ENCODE data around the gene SYCP1. TPM values are rescaled to one million over a fixed set of nuclear protein-coding genes. Genes with fewer than 3 reads are reported as not detected.
"Not testable (repeated sequence)": the region's sequence is repeated elsewhere in the genome, so short reads cannot be mapped to it uniquely, and the experiment has no call there.

SYCP1 gene
- total RNA-seq, 1 donor from 2014 or later, result not detected

DNA sequence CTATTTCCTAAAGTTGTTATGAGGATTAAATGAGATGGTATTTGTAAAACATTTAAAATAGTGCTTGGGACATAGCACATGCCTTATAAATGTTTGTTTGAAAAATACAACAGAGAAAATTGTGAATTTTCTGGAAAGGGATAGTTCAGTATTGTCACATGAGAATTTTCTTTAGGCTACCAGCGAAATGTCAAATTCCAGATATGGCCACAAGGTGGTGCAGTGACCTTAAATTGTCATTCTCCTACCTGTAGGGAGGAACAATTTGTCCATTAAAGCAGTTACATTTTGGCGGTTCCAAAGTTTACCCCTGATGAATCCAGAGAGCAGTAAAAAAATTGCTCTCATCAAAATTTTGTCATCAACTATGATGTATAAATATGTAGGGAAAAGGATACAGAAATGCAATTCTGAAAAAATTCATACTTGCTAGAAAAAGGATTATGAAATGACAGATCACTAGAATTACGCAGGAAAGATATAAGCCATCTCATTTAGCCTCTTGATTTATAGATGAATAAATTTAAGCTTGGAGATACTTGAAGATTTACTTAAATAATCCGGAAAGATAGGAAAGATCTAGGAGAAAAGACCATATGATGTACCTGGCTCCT is 124.7 kb downstream of the SYCP1 start:
- DNase-seq (ENCODE audit: low read depth), result peak; percentile 54

DNA sequence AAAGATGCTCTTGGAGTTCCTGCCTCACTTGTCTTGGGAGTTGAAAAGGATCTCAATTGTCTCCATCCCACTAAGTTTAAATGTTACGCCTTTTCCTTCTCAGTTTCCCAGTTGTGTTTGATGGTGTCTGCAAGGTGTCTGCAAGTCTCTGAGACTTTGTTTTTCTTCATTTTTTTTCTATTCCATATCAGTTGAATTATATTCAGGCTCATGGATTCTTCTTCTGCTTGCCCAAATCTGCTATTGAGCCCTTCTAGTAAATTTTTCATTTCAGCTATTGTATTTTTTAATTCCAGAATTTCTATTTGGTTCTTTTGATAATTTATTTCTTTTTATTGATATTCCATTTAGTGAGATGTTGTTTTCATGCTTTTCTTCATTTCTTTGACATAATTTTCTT is 127.6 kb downstream of the SYCP1 start:
- no peak for DNase-seq (ENCODE audit: low read depth)

DNA sequence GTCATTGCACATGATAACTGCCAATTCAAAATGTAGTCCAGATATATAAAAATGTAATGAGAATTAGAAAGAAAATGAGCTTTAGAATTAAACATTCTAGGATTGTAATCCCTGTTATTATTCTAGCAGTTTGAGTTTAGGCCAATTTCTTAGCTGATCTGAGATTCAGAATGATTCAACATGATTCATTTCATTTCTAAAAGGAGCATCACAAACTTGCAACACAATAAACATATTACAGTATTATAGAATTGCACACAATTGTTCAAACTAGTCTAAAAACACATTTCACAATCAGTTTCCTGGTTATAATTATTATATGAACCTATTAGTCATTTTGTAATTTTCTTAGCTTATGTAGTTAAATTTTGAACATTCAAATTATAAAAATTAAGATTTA is 131.6 kb downstream of the SYCP1 start:
- DNase-seq (ENCODE audit: low read depth), result no peak

DNA sequence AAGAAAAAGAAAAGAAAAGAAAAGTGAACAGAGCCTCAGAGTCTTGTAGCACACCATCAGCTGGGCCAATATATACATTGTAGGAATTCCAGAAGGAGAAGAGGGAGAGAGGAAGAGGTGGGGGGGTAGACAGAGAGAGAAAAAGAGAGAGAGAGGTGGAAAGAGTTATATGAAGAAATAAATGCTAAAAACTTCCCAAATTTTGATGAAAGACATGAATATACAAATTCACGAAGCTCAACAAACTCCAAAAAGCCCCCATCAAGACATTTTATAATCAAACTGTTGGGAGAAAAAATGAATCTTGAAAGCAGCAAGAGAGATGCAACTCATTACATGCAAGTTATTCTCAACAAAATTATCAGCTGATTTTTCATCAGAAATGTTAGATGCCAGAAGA is 133.4 kb downstream of the SYCP1 start:
- DNase-seq (ENCODE audit: low read depth), result no peak

DNA sequence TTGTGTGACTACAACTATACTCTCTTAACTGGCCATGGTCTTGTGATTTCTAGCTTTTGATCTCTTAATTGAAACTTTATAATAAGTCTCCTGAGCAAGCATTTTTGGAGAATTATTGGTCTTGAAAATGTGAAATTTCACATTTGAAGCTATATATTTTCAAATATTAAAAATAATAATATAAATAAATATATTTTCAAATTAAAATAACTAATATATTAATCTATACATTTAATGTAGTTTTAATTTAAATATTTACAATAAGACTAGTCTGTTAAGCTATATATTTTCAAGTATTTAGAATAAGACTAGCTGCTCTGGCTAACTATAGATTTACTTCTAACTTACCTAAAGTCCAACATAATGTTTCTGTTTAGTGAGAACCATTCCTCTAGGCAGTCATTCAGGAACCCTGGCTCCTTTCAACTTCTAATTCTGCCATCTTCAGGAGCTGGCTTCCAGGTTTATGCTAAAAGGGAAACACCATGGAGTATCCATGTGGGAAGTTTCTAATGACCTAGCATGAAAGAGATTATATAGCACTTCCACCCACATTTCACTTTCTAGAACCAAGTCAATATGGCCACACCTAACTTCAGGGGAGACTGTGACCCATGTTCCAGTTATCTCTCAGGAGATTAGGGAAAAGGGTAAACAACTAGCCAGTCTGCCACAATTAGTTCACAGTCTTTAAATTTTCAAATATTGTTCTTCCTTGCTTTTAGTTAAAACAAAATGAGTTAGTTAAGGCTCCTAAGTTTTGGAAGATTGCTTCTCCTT is 143.0 kb downstream of the SYCP1 start:
- no peak for DNase-seq (ENCODE audit: low read depth)

DNA sequence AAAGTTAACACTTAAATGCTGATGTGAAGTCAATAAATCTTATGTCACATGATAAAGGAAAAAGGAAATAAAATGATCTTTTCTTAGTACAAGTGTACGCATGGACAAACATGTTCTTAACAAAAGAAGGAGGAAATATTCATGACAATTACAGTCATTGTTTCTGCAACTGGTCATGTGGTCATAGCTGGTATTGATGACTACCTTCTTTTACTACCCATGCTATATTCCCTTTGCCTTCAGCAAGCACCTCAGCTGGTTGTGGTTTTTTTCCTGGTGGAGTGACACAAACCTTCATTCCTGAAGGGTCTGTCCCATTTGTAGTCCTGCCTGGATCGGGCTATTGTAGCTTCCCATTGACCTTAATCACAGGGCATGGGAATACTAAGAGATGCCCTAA is 151.5 kb downstream of the SYCP1 start:
- no peak for DNase-seq (ENCODE audit: low read depth)

DNA sequence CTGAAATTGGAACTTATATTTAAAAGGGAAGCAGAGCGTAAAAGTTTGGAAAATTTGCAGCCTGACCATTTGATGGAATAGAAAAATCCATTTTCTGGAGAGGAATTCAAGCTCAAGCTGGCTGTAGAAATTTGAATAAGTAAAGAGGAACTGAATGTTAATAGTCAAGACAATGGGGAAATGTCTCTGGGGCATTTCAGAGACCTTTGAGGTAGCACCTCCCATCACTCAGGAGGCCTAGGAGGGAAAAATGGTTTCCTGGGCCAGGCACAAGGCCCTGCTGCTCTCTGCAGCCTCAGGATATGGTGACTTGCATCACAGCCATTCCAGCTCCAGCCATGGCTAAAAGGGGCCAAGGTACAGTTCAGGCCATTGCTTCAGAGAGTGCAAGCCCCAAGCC is 157.3 kb downstream of the SYCP1 start:
- no peak for DNase-seq (ENCODE audit: low read depth)

DNA sequence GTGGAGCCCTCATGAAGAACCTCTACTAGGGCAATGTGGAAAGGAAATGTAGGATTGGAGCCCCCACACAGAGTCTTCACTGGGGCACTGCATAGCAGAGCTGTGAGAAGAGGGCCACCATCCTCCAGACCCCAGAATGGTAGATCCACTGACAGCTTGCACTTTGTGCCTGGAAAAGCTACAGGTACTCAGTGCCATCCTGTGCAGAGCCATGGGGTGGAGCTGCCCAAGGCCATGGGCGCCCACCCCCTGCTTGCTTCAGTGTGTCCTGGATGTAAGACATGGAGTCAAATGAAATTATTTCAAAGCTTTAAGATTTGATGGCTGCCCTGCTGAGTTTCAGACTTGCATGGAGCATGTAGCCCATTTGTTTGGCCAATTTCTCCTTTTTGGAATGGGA is 157.8 kb downstream of the SYCP1 start:
- no peak for DNase-seq (ENCODE audit: low read depth)

DNA sequence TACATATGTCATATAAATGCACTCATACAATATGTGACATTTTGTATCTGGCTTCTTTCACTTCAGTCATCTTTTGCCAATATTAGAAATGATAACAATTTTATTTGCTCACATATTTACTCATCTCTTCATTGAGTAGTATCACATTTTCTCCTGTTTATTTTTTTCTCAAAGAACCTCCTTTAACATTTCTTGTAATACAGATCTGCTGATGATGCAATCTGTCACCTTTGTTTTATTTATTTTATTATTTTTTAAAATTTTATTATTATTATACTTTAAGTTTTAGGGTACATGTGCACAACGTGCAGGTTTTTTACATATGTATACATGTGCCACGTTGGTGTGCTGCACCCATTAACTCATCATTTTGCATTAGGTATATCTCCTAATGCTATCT is 159.1 kb downstream of the SYCP1 start:
- DNase-seq (ENCODE audit: low read depth), result no peak

DNA sequence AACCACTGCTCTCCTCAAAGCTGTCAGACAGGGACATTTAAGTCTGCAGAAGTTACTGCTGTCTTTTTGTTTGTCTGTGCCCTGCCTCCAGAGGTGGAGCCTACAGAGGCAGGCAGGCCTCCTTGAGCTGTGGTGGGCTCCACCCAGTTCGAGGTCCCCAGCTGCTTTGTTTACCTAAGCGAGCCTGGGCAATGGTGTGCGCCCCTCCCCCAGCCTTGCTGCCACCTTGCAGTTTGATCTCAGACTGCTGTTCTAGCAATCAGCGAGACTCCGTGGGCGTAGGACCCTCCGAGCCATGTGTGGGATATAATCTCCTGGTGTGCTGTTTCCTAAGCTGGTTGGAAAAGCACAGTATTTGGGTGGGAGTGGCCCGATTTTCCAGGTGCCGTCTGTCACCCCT is 164.9 kb downstream of the SYCP1 start:
- not testable (repeated sequence) for DNase-seq (ENCODE audit: low read depth)

DNA sequence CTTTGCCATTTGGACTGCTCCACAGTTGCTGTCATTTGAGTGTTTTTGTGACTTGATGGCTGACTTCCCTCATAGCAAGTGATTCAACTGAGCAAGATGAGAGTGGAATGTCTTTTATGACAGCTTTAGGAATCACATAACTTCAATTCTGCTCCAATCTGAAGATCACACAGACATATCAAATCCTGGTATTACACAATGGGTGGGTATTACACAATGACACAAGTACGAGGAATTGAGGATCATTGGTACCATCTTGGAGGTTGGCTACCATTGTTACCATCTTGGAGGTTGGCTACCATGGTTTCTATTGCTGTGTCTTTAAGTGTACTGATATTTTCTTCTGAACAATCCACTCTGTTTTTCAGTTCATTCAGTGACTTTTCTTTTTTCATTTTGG is 166.5 kb downstream of the SYCP1 start:
- DNase-seq (ENCODE audit: low read depth), result no peak

DNA sequence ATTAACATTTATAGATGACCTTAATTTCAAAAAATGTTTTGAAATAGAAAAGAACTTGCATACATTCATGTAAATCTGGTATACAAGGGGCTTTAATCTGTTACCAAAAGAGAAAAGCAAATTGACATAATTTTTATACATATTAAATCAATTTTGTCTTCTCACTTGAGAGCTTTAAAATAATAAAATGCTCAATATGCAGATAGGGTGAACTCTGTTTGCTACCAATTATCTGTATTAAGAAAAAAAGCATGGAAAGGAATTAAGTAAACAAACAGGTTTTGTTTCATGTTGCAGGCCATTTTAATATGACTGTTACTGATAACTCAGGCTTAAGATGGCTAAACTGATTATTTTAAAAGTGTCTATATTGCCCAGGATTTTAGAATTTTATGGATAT is 168.9 kb downstream of the SYCP1 start:
- no peak for DNase-seq (ENCODE audit: low read depth)

DNA sequence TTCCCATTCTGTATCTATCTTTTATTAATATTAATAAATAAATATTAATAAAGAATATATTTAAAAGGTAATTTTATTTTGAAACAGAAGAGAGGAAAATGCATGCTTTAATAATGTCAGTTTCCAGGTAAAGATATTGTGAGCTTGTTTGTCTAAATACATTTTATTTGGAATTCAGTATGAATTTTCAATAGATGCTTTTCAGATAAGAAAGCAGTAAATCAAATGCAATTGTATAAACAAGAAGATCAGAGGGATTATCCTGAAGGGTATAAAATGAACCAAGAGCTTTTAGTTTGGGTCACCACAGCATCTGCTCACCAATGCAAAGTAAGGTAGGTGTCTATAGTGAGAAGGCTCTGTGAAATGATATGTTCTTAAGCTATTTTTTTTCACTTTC is 174.9 kb downstream of the SYCP1 start, which contains the start of gene TSHB:
Gene TSHB (plus strand): TSS at position 301 of the 400 bp plus-strand sequence. CDS start 3,537 bp downstream, outside the sequence.
- no peak for DNase-seq (ENCODE audit: low read depth)

DNA sequence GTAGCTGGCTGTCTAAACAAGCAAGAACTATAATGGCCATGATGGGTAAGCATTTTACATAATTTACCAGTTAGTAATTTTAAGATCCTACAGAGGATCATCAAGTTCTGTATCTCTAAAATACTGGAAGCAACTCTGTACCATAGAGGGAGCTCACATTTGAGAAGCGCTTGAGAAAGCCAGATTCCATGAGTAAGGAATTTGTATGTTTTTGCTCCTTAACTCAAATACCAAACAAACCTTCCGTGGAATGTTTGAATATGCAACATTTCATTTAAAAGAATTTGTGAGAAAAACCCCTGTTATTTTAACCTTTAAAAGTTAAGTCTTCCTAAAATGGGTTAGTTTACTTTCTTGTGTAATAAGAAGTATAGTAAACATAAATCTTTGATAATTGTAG is 176.9 kb downstream of the SYCP1 start:
- DNase-seq (ENCODE audit: low read depth), result no peak

DNA sequence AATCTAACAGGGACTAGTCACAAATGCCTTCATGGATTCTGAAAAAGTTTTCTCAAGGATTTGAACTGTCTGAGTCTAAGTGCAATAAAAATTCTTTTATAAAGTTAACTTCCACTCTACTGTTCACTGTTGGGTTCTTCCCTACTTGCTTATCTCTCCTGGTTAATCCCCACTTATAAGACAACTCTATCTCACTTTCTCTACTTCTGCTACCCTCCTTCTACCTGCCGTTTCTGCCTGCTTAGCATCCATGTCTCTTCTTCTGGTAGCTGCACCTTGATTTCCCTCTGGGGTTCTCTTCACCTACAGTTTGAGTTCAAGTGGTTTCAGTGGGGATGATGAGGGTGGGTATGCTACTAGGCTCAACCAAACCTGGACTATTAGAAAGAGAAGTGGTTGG is 181.0 kb downstream of the SYCP1 start:
- DNase-seq (ENCODE audit: low read depth), result no peak

DNA sequence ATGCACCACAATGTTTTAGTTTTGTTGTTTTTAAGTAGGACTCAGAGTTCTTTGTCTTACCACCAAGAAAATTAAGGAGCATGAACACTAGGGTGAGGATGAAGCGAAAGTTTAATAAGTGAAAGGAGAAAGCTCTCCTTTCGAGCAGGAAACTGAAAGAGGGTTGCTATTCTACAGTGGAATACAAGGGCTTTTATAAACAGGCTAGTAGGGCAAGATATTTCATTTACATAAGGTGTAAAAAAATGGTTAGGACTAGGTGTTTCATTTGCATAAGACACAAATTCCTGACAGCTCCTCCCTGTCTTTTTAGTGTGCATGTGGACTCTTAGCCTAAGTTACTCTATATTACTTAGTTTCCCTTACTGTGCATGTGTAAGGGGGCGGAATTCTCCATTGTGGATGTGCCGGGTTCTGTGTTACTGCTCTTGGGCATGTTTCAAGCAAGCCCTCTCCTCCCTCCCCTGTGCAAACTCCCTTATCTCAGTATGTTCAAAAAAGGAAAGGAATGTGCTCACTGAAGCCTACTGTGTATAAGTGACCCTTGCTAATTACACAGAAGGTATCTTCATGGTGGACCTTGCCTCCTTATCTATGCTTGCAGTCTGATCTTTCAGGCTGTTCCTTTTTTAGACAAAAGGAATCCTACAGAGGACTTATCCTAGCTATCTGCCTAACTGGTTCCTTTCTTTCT is 182.3 kb downstream of the SYCP1 start:
- DNase-seq (ENCODE audit: low read depth), result no peak

DNA sequence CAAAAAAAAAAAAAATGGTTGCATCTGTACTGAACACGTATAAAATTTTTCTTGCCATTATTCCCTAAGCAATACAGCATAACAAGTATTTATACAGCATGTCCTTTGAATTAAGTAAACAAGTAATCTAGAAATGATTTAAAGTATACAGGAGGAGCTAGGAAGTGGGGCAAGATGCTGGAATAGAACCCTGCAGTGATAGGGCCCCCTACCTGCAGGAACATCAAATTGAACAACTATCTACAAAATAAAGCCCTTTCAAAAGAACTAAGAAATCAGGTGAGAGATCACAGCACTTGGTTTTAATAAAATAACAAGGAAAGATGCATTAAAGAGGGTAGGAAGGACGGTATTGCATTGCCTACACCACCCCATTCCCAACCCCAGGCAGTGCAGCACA is 185.8 kb downstream of the SYCP1 start:
- DNase-seq (ENCODE audit: low read depth), result no peak

DNA sequence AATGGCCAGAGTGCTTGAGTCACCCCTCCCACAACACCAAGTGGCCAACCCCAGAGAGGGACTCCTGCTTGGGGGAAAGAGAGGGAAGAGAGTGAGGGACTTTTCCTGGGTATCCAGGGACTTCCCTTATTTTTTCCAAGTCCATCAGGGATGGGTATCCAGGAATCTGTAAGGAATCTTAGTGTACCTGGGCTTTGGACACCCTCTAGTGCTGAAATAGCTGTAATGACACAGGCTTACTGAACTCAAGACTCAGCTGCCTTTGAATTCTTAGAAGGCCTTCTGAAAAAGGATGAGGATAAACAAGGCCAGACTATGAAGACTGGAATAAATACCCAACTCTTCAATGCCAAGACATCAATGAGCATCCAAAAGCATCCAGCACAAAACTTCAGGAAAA is 187.0 kb downstream of the SYCP1 start:
- peak; percentile 34 for DNase-seq (ENCODE audit: low read depth)

Other genes starting within 250 kb of the SYCP1 start
- gene DENND2C, start 184.8 kb upstream of the SYCP1 start, total RNA-seq, result 1.5 and 2.8 TPM in 2 replicates
- gene AMPD1, start 159.3 kb upstream of the SYCP1 start, total RNA-seq, result not detected in 2 replicates
- gene NRAS, start 138.1 kb upstream of the SYCP1 start, total RNA-seq, result 81.6 and 107 TPM in 2 replicates
- gene CSDE1, start 96.9 kb upstream of the SYCP1 start, total RNA-seq, result 755 and 829 TPM in 2 replicates
- 65.8 and 85.7 TPM in 2 replicates for gene SIKE1, start 74.2 kb upstream of the SYCP1 start, total RNA-seq
- not detected in 2 replicates for gene TSHB, start 175.0 kb downstream of the SYCP1 start, total RNA-seq
- 9.8 and 14.1 TPM in 2 replicates for gene TSPAN2, start 234.6 kb downstream of the SYCP1 start, total RNA-seq

Data from renal cortical epithelial cell (primary cell).